Measurements from ENCODE around the gene ZCCHC24. TPM values are rescaled to one million over a fixed set of nuclear protein-coding genes. Genes with fewer than 3 reads are reported as not detected.

Gene ZCCHC24
- total RNA-seq (2014; rRNA removed; shearing (Covaris generic)) (0.95 and 0.98 TPM in 2 replicates), total RNA-seq (2022) (2.2 and 3.7 TPM in 2 replicates), Bru-seq, nascent RNA (percentile 34 among the genes with signal in this experiment), BruChase-seq, experiment 1, labeled RNA remaining after a 6-hour chase (percentile 40 among the genes with signal in this experiment), BruChase-seq, experiment 2, labeled RNA remaining after a 2-hour chase (percentile 40 among the genes with signal in this experiment)
- long read RNA-seq, full-length matches to known transcripts: 2 of 4 reads
- long read RNA-seq, partial matches to known transcripts: 0 of 4 reads
- long read RNA-seq, other reads (novel, unspliced or antisense): 2 of 4 reads

DNA sequence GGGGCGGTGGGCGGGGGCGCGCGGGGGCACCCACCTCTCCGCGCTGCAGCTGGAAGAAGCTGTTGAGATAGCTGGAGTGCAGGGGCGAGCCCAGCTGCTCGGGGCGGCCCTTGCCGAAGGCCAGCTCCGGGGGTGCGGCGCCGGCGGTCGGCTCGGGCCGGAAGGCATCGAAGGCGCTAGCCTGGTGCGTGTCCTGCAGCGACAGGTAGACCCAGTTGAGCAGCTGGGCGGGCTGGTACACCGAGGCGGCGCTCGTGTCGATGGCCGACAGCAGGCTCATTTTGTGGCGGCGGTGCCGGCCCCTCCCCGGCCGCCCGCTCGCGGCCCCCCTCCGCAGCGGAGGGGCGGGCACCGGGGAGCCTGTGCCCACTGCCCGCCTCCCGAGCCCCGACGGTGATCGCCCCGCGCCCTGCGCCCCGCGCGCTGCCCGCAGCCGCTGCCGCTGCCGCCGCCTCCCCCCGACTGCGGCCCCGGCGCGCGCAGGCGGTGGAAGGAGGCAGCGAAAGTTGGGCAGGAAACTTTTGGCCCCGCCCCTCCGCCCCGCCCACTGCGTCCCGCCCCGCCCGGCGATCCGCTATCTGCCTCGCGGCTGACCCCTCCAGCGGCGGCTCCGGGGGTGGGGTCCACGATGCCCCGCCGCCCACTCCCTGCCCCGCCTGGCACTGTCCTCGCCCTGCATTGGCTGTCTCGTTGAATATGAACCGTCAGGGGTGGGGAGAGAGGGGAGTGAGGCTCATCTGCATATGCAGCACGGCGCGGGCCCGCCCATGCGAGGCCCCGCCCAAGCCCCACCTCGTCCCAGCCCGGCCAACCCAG is at the start of gene ZCCHC24:
Gene ZCCHC24, minus strand, starts transcription at position 464 of the 816 bp plus-strand sequence. Its CDS starts 184 bp downstream, at position 280.
- peaks cover 13% of the 10 kb centered on the region for H3K4me1 ChIP-seq (ENCODE audit: insufficient read depth, low read length, poor library complexity, severe bottlenecking)
- no peaks in the 10 kb centered on the region; the same call in 1 of the 2 replicates for H4K20me1 ChIP-seq (ENCODE audit: insufficient read depth, low read length)
- no TSS peak for BruUV-seq (replicated peaks)
- peak; percentile 95 for DNase-seq (ENCODE audit: low spot score)
- peak within 1 kb of the TSS; percentile 85 for H3K4me2 ChIP-seq (ENCODE audit: low read length)
- intact Hi-C loops (cut with micrococcal nuclease; ENCODE audit: unreplicated experiment): no loop called here
- H3K79me2 ChIP-seq (ENCODE audit: insufficient read depth, low read depth, low read length): no peaks in the 10 kb centered on the region
- no peaks in the 10 kb centered on the region for H3K9me3 ChIP-seq (ENCODE audit: low read length)
- ChIA-PET CTCF (ENCODE audit: unreplicated experiment) (interaction anchor here (0.6 kb wide), 1 partner anchor 466 kb away, joined by 3 read pairs; no protein-coding TSS in a partner anchor), POLR2A (no interaction called here)
- TF ChIP-seq, protein P1, sequence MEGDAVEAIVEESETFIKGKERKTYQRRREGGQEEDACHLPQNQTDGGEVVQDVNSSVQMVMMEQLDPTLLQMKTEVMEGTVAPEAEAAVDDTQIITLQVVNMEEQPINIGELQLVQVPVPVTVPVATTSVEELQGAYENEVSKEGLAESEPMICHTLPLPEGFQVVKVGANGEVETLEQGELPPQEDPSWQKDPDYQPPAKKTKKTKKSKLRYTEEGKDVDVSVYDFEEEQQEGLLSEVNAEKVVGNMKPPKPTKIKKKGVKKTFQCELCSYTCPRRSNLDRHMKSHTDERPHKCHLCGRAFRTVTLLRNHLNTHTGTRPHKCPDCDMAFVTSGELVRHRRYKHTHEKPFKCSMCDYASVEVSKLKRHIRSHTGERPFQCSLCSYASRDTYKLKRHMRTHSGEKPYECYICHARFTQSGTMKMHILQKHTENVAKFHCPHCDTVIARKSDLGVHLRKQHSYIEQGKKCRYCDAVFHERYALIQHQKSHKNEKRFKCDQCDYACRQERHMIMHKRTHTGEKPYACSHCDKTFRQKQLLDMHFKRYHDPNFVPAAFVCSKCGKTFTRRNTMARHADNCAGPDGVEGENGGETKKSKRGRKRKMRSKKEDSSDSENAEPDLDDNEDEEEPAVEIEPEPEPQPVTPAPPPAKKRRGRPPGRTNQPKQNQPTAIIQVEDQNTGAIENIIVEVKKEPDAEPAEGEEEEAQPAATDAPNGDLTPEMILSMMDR (conservative IDR thresholded peaks at IDR 0.05; ENCODE audit: low read length): no peak
- TF ChIP-seq EZH2phosphoT487 (IDR thresholded peaks at IDR 0.05; ENCODE audit: borderline replicate concordance, low read depth, low read length): no peak
- H2AFZ ChIP-seq (ENCODE audit: low read length): peak within 1 kb of the TSS; percentile 30; the same call in 1 of the 2 replicates
- H3K36me3 ChIP-seq (ENCODE audit: insufficient read depth, low read length): no peaks in the 10 kb centered on the region
- no peak within 1 kb of the TSS for H3K27ac ChIP-seq (ENCODE audit: low read depth, low read length, poor library complexity, severe bottlenecking)
- no peaks in the 10 kb centered on the region for H3K9me2 ChIP-seq (ENCODE audit: insufficient read depth, low read length)
- H3K4me3 ChIP-seq (ENCODE audit: low read depth, low read length, poor library complexity, severe bottlenecking): peak within 1 kb of the TSS; percentile 71

DNA sequence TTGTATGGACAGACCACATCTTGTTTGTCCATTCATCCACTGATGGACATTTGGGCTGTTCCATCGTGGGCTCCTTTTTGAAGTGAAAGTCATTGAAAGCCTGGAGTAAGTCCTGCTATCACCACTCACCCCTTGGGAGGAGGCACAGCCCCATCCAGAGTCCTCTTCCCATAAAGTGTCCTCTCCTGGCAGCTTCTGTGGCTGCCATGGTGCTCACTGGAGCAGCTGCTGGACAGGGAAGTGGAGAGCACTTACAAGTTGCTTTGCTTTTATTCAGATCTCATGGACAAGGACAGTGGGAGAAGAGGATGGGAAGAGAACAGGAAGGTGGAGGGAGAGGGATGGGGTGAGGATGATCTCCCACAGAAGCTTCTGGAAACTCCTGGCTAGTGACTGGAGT is 48.4 kb upstream of the ZCCHC24 start:
- Histone ChIP-seq H3K36me3 (ENCODE audit: insufficient read depth, low read length) (no peaks in the 10 kb centered on the region), H2AFZ (ENCODE audit: low read length) (no peak overlapping the region), H3K4me2 (ENCODE audit: low read length) (no peak overlapping the region), H3K9me2 (ENCODE audit: insufficient read depth, low read length) (no peaks in the 10 kb centered on the region), H4K20me1 (ENCODE audit: insufficient read depth, low read length) (no peaks in the 10 kb centered on the region), H3K27ac (ENCODE audit: low read depth, low read length, poor library complexity, severe bottlenecking) (no peak overlapping the region), H3K4me1 (ENCODE audit: insufficient read depth, low read length, poor library complexity, severe bottlenecking) (no peaks in the 10 kb centered on the region), H3K4me3 (ENCODE audit: low read depth, low read length, poor library complexity, severe bottlenecking) (no peak overlapping the region), H3K79me2 (ENCODE audit: insufficient read depth, low read depth, low read length) (no peaks in the 10 kb centered on the region), H3K9me3 (ENCODE audit: low read length) (no peaks in the 10 kb centered on the region)
- no TSS peak for BruUV-seq (replicated peaks)
- CTCF ChIA-PET (ENCODE audit: unreplicated experiment): no interaction called here
- POLR2A ChIA-PET: interaction anchor here (1.7 kb wide), 1 partner anchor 22 kb away, joined by 4 read pairs; no protein-coding TSS in a partner anchor
- TF ChIP-seq, protein P1 (conservative IDR thresholded peaks at IDR 0.05; ENCODE audit: low read length): no peak
- no peak for DNase-seq (ENCODE audit: low spot score)
- intact Hi-C loops (cut with micrococcal nuclease; ENCODE audit: unreplicated experiment): no loop called here

All from OCI-LY7 (cell line).